GM18873 (cell line): Measurements from ENCODE around the gene DSCAM.

Experiments
- ATAC-seq: cut with Tn5 transposase; IDR thresholded peaks from one replicate; pipeline ENCODE4 v1.9.1; 2021; ENCODE audit warnings: mild to moderate bottlenecking, moderate library complexity, moderate number of reproducible peaks; ENCODE audit not compliant: unreplicated experiment, low FRiP score

The DSCAM gene

DNA sequence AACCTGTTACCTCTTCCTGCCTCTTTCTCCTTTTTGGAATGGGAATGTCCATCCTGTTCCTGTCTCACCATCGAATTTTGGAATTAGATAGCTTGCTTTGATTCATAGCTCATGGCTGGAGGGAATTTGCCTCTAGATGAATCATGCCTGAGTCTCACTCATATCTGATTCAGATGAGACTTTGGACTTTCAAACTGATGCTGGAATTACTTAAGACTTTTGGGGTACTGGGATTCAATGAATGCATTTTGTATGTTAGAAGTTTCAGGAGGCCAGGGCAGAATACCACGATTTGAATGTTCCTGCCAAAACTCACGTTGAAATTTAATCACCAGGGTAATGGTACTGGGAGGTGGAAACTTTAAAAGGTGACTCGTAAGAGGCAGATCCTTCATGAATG lies 132.4 kb downstream of the DSCAM start:
- ATAC-seq: no peak

DNA sequence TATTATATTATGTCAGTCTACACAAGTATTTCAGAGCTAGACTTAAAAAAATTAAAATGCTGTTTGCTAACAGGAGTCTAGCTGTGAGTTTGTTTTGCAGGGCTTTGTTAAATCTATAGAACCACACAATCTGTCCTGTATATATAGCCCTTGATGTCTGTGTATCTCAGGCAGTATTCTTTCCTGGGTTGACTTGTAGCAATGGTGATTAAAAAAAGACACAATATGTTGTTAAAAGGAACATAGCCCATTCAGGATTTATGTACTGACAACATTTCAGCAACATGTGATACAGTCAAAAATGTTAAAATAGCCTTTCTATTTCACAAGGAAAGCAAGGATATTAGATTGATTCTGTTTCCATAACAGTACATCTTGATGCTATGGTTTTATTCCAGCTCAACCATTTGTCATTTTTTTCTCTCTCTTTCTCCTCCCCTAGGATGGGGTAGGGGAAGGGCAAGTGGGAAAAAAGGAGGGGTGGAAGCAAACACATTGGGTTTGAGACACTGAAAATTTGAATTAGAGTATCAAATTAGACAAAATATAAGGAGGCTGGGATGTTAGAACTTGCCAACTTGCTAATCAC lies 139.2 kb downstream of the DSCAM start:
- no peak for ATAC-seq

DNA sequence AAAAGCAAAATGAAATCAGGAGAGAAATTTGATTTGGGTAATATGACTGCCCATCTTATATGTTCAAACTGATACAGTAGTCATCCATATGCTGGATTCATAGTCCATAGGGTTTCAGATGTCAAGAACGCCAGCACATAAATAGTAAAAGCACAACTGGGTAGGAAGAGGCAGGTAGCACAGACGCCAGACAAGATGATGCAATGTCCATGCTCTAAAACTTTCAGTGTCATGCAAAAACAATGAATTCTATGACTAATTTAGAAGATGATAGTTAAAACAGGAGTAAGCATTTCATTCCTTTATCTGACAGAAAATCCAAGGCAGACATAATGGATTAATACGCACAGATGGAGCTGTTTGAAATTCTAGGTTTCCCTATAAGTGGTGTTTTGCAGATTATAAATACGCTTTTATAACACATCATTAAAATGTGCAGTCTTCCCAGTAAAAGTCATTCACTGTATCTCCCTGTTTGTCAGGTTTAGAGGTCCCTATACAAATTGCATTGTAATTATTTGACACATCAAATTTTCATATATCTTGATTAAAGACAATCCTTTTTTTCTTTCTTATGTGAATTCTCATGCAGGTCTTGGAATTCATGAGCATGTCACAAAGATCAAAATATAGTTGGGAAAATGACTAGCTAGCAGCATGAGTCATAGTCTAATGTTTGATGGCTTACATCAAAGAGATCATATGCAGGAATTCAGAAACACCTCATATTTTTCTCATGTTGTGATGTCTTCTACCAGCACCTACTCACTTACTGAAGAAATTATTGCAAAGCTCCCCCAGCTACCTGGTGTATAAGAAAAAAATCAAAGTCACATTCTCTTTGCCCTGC lies 139.9 kb downstream of the DSCAM start:
- no peak for ATAC-seq

DNA sequence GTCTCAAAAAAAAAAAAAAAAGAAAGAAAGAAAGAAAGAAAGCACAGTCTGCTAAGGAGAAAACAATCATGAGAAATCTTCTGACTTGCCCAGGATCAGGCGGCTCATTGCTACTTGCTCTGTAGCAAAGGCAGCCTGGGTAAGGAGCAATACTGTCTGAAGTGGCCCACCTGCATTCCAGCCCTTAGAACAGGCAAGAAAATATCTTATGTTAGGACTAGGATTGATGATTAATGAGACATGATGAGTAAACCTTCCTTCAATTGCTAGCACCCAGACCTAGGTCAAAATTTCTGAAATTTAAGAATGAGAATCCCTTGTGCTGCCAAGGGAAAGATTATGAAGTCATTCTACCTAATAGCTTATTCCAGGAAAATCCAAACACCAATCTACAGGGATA lies 140.8 kb downstream of the DSCAM start:
- ATAC-seq: no peak

DNA sequence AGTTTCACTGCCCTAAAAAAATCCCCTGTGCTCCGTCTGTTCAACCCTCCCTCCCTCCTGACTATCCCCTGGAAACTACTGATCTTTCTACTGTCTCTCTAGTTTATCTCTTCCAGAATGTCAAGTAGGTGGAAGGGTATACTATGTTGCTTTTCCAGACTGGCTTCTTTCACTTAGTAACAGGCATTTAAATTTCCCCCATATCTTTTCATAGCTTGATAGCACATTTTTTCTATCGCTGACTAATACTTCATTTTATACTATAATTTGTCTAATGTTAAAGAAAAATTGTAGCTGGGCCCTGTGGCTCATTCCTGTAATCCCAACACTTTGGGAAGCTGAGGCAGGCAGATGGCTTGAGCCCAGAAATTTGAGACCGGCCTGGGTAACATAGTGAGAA lies 142.8 kb downstream of the DSCAM start:
- ATAC-seq: no peak

DNA sequence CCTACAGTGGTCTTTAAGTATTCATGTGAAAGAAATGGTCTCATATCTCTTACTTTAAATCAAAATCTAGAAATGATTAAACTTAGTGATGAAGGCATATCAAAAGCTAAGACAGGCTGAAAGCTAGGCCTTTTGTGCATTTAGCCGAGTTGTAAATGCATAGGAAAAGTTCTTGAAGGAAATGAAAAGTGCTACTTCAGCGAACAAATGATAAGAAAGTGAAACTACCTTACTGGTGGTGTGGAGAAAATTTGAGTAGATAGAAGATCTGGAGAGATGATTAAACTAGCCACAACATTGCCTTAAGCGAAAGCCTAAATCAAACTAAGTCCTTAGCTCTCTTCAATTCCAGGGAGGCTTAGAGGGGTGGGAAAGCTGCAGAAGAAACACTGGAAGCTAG lies 147.6 kb downstream of the DSCAM start:
- ATAC-seq: no peak

DNA sequence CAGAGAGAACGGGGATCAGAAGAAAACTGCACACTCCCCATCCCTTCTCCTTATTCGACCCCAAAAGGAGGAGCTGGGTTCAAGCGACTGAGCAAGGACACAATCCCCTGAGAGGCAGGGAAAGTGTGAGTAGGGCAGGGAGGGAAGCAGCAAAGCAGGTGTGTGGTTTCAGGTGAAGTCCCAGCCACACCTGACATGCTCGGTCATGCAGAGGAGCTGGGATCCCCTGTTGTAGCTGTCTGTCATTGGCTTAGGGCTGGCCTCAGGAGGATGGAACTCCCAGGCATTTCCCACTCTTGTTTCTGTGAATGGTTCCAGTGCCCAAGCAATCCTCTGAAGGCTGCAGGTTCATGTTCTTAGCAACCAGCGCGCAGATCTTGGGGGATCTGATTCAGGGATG lies 150.7 kb downstream of the DSCAM start:
- ATAC-seq: no peak

DNA sequence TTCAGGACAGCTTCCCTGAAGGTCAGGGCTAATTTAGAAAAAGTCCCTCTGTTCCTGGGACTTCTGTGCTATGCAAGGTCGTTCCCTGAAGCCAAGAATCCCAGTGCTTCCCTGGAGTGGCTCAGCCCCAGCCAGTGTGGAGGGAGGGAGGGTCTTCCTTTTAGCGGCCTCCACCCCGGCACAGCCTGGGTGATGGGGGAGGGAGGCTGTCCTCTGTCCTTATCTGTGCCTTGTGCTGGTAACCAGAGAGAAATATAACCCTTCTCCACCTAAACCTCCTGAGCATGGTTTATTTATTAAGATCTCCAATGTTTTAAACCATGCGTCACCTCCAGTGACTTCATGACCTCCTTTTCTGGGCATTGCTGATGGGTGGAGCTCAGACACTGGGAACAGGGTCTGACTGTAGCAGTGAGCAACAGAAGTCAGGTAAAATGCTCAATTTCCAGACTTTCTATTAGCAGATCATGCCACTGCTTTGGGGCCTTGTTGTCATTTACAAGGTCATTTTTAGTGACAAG lies 157.1 kb downstream of the DSCAM start:
- no peak for ATAC-seq

DNA sequence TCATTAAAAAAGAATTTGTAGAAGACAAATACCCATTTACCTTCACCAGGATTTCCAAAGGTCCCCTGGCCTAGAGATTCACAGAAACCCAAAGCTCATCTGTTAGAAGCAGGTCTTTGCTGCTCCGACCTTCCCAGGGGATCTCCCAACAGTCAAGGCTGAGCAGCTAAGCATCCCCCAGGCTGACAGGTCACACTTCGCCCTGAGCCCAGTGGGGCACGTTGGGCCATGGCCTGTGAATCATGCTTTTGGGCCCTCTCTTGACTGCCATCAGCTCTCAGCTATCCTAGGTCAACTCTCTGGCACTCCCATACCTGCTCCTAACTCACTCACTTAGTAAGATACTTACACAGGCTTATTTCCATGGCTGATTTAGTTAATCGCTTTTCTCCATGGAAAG lies 157.7 kb downstream of the DSCAM start:
- no peak for ATAC-seq

DNA sequence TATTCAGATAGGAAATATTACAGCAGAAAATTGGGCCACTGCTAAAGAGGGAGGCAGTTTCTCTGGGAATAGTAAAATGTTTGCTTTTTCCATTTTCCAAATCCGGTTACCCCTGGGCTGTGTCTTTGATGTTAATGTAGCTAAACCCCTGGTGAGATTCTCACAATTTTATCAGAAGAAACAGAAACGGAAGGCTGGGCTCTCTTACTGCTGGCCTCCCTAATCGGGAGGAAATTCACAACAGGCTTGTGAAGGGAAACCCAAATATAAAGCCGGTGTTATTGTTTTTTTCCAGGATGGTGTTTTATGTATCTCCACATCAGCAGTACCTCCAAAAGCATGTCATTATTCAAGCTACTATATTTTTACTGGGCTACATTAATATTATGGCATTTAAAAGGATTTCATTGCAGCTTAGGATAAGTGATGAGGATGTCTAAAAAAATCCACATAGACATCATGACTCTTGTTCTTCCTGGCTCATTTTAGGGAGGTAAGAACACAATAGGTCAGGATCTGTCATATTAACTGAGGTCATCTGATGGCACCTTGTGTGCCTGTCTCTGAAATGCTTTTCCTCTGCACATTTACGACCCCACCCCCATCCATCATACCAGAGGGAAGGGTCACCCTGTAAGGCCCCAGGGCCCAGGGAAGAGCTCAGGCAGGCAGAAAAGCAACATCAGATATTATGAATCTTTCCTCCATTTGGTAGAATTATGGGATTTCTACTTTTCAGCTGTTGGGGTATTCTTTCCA lies 158.7 kb downstream of the DSCAM start:
- no peak for ATAC-seq

DNA sequence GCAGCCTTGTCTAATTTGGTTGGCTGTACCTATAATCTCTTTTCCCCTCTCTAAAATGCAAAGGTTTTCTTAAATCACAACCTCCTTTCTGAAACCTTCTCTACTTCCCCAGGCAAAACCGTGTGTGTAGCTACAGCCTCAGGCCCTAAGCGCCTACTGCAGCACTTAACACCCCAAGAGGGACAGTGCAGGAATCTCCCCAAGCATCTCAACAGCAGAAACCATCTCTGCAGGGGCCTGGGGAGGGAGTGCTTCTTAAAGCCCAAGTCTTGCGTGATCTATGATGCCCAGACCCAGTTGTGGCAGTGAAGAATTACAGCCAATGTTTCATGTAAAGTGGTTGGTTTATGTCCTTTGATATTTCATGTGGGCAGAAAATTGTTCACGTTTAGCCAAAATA lies 159.3 kb downstream of the DSCAM start:
- no peak for ATAC-seq

DNA sequence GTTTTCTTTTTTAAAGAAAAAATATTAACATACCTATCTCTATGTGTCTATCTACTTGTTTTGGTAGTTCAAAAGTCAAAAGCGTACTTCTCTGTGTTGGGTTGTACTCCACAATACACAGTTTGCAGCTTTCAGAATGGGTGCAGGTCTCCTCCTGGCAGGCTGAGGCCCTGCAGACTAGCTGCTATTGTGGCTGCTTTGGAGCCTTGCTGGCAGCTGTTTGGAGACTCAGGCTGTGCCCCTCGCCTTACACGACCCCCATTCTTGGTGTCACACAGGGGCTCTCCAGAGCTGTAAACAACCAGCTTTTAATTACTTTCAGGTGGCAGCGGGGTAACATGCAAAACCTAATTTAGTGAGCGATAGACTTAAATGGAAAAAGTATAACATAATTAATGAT lies 160.4 kb downstream of the DSCAM start:
- ATAC-seq: no peak

DNA sequence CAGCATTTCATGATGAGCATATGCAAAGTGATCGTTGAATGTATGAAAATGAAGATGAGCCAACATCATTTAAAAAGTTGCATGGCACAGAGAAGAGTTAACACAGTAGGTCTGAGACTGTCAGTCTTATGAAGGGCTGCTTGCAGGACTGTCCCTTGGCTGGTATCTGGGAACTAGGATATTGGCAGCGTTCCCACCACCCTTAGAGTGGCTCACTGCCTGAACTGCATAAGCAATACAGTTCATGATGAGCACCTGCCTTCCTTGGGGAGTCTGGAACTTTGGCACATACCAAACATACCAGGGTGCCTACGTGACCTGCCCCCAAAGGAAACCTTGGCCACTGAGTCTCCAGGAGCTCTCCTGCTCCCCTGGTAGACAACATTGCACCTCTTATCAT lies 161.8 kb downstream of the DSCAM start:
- no peak for ATAC-seq

DNA sequence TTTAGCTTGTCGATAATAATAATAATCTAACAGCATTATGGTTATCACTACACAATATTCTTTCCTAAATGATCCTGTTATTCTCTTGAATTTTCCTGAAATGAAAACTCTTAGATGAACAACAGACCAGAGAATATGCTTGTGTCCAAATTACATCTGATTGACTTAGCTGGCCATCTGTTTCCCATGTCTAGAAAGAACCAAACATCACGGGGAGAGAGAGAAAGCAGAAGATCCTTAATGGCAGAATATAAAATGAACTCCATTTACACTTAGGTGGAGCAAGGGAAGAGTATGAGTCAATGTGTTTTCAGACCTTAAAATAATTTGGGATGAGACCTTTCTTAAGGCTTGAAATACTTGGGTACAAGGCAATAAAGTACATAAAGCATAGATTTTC lies 162.2 kb downstream of the DSCAM start:
- ATAC-seq: no peak

DNA sequence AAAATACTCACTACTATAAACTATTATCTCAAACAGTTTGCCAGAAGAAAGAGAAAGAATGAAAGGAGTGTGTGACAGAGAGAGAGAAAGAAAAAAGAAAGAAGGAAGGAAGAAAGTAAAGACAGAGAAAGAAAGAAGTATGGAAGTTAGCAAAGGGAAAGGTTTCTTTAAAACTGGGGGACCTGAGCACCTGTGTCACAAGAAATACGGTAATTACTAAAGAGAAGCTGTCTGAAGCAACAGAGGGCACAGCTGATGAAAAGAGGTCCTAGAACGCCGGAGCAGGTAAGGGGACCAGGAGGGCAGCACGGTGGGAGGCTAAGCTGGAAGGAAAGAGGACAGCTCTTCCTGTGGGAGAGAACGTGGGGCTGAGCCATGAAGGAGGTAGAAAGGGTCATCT lies 163.6 kb downstream of the DSCAM start:
- no peak for ATAC-seq

DNA sequence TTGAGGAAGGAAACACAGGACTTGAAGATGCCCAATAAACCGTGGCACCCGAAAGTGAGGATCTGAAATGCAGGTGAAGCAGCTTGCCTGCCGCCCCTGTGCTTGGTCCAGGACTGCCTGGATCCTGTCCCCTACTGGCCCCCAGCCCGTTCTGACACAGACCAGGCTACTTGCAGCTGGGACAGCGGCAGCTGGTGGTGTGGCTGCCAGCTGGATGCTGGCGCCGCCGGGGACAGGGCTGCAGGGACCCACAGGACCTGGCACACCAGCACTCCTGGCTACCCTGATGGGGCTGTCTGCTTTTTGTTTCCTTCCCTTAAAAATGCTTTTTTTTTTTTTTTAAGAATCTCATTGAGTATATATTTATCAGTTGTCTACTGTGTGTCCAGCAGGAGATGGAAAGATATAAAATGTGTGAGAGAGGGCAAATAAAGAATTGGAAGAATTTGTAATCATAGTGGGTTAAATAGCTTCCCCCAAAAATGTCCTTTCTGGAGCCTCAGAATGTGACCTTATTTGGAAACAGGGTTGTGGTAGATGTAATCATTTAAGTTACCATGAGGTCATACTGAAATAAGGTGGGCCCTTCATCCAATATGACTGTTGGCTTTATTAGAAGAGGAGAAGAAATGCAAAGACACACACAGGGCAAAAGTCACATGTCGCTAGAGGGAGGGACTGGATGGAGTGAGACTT lies 165.6 kb downstream of the DSCAM start:
- no peak for ATAC-seq

DNA sequence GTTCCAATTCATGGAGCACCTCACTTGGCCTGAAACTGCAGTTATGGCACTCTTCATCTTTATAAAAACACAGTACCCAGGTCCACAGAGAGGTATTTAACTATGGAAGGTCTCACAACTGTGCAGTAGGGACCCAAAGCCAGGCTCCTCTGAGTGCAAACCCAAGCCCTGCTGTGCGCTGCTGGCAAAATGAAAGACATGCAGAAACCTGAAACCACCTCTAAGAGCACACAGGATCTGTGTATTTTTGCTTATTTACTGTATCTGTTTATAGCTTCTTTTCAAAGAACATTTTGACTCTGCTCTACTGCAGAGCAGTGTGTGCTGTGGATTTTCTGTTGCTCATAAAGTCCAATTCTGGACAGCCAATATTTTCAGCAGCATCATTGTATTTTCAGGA lies 166.6 kb downstream of the DSCAM start:
- ATAC-seq: no peak

DNA sequence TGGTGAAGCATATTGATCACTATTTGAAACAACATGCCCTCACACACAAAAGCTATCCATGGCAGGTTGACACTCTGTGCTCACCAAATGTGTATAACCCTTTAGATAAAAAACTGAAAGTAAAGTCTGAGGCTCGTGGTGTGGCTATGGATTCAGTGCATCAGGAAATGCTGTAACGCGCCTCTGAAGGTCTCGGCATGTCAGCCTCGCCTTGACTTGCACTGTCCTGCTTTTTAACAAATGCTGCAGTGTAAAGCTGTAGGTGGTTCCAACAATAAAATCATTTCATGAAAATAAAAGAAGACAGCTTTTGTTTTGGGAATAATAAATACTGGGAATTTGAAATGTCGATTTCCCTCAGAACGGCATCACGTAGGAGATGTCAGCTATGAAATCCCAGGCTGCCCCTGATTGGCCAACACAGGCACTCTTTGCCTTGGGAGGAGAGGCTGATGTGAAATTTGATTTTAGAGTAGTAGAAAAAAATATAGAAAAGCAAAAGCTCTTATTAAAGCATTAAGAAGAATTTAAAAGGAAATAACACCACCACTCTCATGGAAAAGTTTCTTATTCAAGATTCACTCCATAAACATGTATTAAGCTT lies 168.2 kb downstream of the DSCAM start:
- ATAC-seq: no peak

DNA sequence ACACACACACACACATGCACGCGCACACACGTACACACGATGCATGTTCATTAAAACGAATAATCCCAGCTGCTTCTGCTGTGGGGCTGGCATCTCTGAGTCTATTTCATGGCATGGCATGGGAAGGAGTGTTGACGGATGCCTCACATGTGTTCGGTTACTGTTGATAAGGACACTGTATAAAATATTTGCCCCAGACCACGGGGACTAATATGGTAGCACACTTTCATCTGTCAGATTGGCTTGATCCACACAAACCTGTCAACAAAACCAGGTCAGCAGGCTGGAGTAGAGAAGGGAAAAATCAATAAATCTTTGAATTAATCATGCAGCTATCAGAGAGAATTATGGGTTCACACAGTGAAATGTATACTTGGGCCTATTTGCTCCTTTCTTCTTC lies 171.9 kb downstream of the DSCAM start:
- no peak for ATAC-seq

DNA sequence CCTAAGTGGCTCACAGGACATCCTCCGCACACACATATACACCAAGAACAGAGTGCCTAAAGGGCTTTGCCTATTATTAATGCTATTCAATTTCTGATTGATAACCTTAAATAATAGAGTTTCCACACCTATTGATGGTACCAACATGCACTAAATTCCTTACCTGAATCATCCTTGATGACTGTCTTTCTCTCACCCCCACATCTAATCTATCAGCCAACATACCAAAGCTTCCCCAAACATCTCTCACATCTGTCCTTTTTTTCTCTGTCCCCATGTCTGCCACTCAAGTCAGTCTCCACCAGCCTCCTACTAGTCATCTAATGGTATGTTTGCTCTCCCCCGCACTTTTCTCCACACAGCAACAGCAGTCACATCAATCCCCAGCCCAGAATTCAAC lies 174.4 kb downstream of the DSCAM start:
- no peak for ATAC-seq
